Lung (tissue), 12 donors: Measurements from ENCODE around the gene DPY19L2. TPM values are rescaled to one million over a fixed set of nuclear protein-coding genes. Genes with fewer than 3 reads are reported as not detected.

Experiments used
- ATAC-seq: fragments of 200-7000 bp; cut with Tn5 transposase; one replicate; pipeline ENCODE4 v1.9.1; 2020; ENCODE audit warnings: moderate number of reproducible peaks; ENCODE audit not compliant: insufficient read depth, low FRiP score
- DNase-seq, 3 donors: peaks; one replicate each; pipeline ENCODE4 v3.0.0-alpha.2; 2013 to 2017
- H3K27ac ChIP-seq, 2 donors: one replicate each; pipeline ENCODE4 v1.5.1; 2013; ENCODE audit warnings: mild to moderate bottlenecking in 2 of 2, moderate library complexity in 2 of 2, control low read depth in 1 of 2, inconsistent platforms in 1 of 2, low read depth in 1 of 2, low read length in 1 of 2
- H3K27me3 ChIP-seq, 3 donors: one replicate each; pipeline ENCODE4 v1.5.1; 2013; ENCODE audit warnings: low read length in 2 of 3; ENCODE audit not compliant: control insufficient read depth in 3 of 3, insufficient read depth in 3 of 3
- H3K36me3 ChIP-seq, 4 donors: one replicate each; pipeline ENCODE4 v1.5.1; 2013; ENCODE audit warnings: low read length in 4 of 4, mild to moderate bottlenecking in 1 of 4, moderate library complexity in 1 of 4; ENCODE audit not compliant: control insufficient read depth in 4 of 4, insufficient read depth in 4 of 4
- H3K4me1 ChIP-seq, 5 donors: one replicate each; pipeline ENCODE4 v1.5.1; 2013; ENCODE audit warnings: low read length in 5 of 5, mild to moderate bottlenecking in 2 of 5, moderate library complexity in 1 of 5; ENCODE audit not compliant: control insufficient read depth in 5 of 5, insufficient read depth in 5 of 5
- H3K4me3 ChIP-seq: one replicate; pipeline ENCODE4 v1.5.1; 2013; ENCODE audit warnings: mild to moderate bottlenecking, control low read depth, moderate library complexity
- H3K9ac ChIP-seq, 2 donors: one replicate each; pipeline ENCODE4 v1.5.1; 2013; ENCODE audit warnings: low read length in 2 of 2, control low read depth in 1 of 2; ENCODE audit not compliant: insufficient read depth in 1 of 2
- H3K9me3 ChIP-seq, 4 donors: one replicate each; pipeline ENCODE4 v1.5.1; 2013; ENCODE audit warnings: low read length in 3 of 4, mild to moderate bottlenecking in 1 of 4, moderate library complexity in 1 of 4; ENCODE audit not compliant: control insufficient read depth in 4 of 4, insufficient read depth in 3 of 4
- CTCF ChIP-seq: IDR thresholded peaks from 2 replicates; pipeline ENCODE4 v1.5.1; 2012; ENCODE audit warnings: mild to moderate bottlenecking; ENCODE audit errors: control extremely low read depth, extremely low read depth
- WGBS, 2 donors: extraction: QIAGEN DNeasy Blood & Tissue Kit; methylation state at CpG; one replicate each; pipeline ENCODE4 v1.1.7; 2013; 5-methylcytosine and 5-hydroxymethylcytosine counted together
- polyA plus RNA-seq, 2 donors: library from polyadenylated mRNA; stranded (reverse); fragments of 200-250 nt; gene quantifications; one replicate each; pipeline ENCODE4 v1.2.1, GENCODE V29; 2013
- total RNA-seq, 2 donors: library from RNA; depleted of rRNA in 1 of 2; stranded (reverse); fragments of >200 nt in 1 of 2; gene quantifications; one replicate each; pipeline ENCODE4 v1.2.1, GENCODE V29; 2014 to 2021
- donor health status: control.
- donor health status: control.
- donor health status: Bipolar disorder and iron deficiency.
- donor health status: healthy.
- donor health status: DM: yes; HTN: yes; CAD: no.

DPY19L2 gene
- total and polyA plus RNA-seq, 4 donors = 0.56 to 14.8 (median 4.6) TPM

- no peaks in the 10 kb centered on the region for H3K36me3 ChIP-seq
- no peaks in the 10 kb centered on the region for H3K4me1 ChIP-seq
- no peak for DNase-seq
- H3K9ac ChIP-seq = no peak overlapping the region
- WGBS, 2 donors = 87 to 95% methylated on average over 4 of the region's 4 CpGs
- no peak for ATAC-seq
- no peaks in the 10 kb centered on the region for H3K27me3 ChIP-seq
- no peak for TF ChIP-seq CTCF
- H3K9me3 ChIP-seq = peaks cover 0 to 3% (median 0%) of the 10 kb centered on the region in 4 donors
- H3K27ac ChIP-seq = no peak overlapping the region
- no peak overlapping the region for H3K4me3 ChIP-seq
Measured at GRCh38 chr12:63525831-63526230, 142.5 kb downstream of the DPY19L2 start.

DNA sequence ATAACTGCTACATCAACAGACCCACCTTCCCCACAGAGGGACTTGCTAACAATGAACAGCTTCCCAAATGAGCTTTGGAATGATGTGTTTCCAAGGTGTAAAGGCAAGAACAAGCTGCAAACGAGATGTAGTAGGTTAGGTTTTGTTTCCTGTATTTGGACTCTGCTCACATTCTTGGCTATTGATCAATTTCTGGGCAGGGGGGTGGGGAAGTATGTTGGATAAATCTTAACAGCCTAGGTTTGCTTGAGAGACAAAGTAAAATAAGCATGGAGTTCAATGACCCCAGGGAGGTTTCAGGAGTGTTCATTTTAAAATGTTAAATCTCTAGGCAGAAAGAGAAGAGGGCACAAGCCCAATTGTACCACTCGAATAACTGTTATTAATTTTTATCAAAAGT, 146.6 kb downstream of the DPY19L2 start:
- no peak for ATAC-seq
- H3K9me3 ChIP-seq = no peaks in the 10 kb centered on the region
- DNase-seq = no peak
- no peaks in the 10 kb centered on the region for H3K36me3 ChIP-seq
- TF ChIP-seq CTCF = no peak
- WGBS, 2 donors = 52 to 65% methylated on average over 2 of the region's 2 CpGs
- H3K27ac ChIP-seq = no peak overlapping the region
- H3K4me3 ChIP-seq = no peak overlapping the region
- no peak overlapping the region for H3K9ac ChIP-seq
- no peaks in the 10 kb centered on the region for H3K27me3 ChIP-seq
- H3K4me1 ChIP-seq = no peaks in the 10 kb centered on the region

Other genes starting within 250 kb of the DPY19L2 start
- 10 to 100 TPM; 10.4 to 14.3 TPM for gene RXYLT1, start 111.4 kb upstream of the DPY19L2 start, total RNA-seq
- gene RXYLT1, start 111.4 kb upstream of the DPY19L2 start, polyA plus RNA-seq = 10 to 100 TPM in 1 of 2 donors, 1 to 10 TPM in 1; 8.0 to 14.9 TPM
- gene SRGAP1, start 176.2 kb upstream of the DPY19L2 start, total RNA-seq = 10 to 100 TPM; 10.4 to 12.4 TPM
- 1 to 10 TPM; 1.8 to 2.0 TPM for gene SRGAP1, start 176.2 kb upstream of the DPY19L2 start, polyA plus RNA-seq